Measurements from ENCODE around the gene IQCN.

Gene IQCN, protein sequence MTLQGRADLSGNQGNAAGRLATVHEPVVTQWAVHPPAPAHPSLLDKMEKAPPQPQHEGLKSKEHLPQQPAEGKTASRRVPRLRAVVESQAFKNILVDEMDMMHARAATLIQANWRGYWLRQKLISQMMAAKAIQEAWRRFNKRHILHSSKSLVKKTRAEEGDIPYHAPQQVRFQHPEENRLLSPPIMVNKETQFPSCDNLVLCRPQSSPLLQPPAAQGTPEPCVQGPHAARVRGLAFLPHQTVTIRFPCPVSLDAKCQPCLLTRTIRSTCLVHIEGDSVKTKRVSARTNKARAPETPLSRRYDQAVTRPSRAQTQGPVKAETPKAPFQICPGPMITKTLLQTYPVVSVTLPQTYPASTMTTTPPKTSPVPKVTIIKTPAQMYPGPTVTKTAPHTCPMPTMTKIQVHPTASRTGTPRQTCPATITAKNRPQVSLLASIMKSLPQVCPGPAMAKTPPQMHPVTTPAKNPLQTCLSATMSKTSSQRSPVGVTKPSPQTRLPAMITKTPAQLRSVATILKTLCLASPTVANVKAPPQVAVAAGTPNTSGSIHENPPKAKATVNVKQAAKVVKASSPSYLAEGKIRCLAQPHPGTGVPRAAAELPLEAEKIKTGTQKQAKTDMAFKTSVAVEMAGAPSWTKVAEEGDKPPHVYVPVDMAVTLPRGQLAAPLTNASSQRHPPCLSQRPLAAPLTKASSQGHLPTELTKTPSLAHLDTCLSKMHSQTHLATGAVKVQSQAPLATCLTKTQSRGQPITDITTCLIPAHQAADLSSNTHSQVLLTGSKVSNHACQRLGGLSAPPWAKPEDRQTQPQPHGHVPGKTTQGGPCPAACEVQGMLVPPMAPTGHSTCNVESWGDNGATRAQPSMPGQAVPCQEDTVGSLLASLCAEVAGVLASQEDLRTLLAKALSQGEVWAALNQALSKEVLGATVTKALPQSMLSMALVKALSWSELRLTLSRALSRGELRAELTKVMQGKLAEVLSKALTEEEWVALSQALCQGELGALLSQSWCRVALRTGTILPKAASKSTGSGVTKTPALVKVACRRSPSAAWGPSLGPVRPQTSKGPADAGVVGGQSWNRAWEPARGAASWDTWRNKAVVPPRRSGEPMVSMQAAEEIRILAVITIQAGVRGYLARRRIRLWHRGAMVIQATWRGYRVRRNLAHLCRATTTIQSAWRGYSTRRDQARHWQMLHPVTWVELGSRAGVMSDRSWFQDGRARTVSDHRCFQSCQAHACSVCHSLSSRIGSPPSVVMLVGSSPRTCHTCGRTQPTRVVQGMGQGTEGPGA (N-terminal part only)

GRCh38 chr19:18274219-18274780 lies at the start of gene IQCN:
IQCN (minus strand) TSS chr19:18274452; CDS start chr19:18269478, 4,974 bp downstream.
- DNase-seq: no peak

- peak; percentile 99 for DNase-seq
Measured at GRCh38 chr19:18322759-18323460, 48.7 kb upstream of the IQCN start, which contains the start of gene LSM4. LSM4 (minus strand) TSS chr19:18323076; CDS start chr19:18323020, 56 bp downstream.

- peak; percentile 82 for DNase-seq
Measured at GRCh38 chr19:18322318-18322758, 48.1 kb upstream of the IQCN start.

GRCh38 chr19:18321734-18322102 lies 47.5 kb upstream of the IQCN start:
- no peak for DNase-seq

GRCh38 chr19:18320865-18321733 lies 46.8 kb upstream of the IQCN start:
- no peak for DNase-seq

GRCh38 chr19:18319591-18320135 lies 45.4 kb upstream of the IQCN start:
- DNase-seq: no peak

GRCh38 chr19:18317961-18318800 lies 43.9 kb upstream of the IQCN start:
- peak; percentile 81 for DNase-seq

DNA sequence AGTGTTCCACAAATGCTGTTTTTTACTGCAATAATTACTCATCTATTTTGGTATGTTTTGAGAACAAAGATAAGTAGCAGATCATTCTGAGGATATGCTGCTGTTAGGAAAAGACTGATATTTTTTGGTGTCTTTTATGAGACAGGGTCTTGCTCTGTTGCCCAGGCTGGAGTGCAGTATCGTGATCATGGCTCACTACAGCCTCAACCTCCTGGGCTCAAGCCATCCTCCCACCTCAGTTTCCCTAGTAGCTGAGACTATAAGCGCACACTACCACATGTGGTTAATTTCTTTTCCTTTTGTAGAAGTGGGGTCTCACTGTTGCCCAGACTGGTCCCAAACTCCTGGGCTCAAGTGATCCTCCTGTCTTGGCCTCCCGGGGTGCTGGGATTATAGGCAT lies 39.1 kb upstream of the IQCN start:
- DNase-seq: no peak

- no peak for DNase-seq
Measured at GRCh38 chr19:18312092-18312534, 37.9 kb upstream of the IQCN start.

GRCh38 chr19:18311502-18312091 lies 37.3 kb upstream of the IQCN start:
- no peak for DNase-seq

DNA sequence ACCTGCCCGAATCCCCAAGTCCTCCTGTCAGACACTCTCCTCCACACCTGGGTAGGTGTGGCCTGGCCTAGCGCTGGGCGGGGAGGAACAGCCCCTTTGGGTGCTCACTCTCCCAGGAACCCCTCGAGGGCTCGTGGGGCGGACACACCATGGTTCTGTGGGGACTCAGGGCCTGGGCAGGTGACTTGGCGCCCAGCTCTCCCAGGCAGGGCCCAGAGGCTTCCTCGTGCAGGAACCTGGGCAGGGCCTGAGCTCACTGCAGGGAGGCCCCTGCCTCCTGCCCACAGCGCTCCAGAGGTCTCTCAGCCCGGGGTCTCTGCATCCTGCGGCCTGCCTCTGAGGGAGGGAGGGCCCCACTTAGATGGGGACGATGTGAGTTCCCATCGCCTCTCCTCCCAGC lies 36.7 kb upstream of the IQCN start:
- no peak for DNase-seq

DNA sequence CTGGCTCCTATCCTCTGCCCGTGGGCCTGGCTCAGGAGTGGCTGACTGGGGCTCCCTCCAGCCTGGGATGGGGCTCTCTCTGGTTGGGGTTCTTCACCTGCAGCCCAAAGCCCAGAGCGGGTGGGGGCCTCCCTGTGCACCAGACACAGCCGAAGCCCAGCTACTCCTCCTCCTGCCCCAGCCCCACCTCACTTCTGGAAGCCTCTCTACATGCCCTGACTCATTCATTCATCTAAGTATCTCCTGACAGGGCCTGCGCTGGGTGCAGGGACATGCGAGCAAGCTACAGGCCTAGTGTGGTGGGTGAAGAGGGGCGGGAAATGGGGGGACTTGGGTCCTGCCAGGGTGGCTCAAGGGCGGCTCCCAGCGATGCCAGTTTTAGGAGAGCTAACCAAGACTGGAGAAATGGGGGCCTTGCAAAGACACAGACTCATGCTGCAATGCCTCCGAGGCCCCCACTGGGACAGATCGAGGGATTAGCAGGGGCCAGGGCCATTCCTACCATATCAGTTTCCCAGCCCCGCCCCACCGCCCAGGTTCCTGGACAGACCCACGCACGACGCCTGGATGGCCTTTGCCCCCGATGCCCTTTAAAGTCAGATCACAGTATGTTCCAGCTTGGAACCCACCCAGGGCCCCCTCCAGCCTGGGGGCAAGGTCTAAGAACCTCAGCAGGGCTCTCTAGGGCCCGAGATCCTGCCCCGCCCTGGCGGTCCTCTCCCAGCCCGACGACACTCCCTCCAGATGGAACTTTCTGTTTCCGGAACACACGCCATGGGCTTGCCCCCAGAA lies 36.1 kb upstream of the IQCN start:
- DNase-seq: no peak

- no peak for DNase-seq
Measured at GRCh38 chr19:18309525-18310064, 35.3 kb upstream of the IQCN start.

- DNase-seq: no peak
Measured at GRCh38 chr19:18308948-18309325, 34.7 kb upstream of the IQCN start.

- no peak for DNase-seq
Measured at GRCh38 chr19:18308051-18308947, 34.0 kb upstream of the IQCN start.

DNA sequence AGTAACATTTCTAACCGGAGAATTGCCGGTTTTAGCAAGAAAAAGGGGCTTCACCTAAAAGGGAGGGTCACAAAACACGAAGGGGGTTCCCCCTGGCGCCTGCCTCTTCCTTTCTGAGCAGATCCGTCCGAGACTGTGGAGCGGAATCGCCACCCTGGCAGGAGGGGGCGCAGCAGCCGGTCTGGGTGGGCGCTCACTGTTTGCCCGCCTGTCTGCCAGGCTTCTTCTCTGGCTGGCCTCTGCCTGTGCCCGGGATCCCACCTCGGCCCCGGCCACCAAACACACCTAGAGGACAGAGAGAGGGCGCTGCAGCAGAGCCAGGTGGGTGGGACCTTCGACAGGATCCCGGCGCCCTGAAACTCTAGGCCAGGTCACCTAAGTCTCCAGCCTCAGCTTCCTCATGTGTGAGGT lies 33.0 kb upstream of the IQCN start:
- no peak for DNase-seq

GRCh38 chr19:18306888-18307260 lies 32.6 kb upstream of the IQCN start:
- no peak for DNase-seq

Measured in activated CD8-positive, alpha-beta memory T cell treated with anti-CD3 and anti-CD28 coated beads for 24 hours (primary cell).